ENCODE results near the gene ZNF684. TPM values are rescaled to one million over a fixed set of nuclear protein-coding genes. Genes with fewer than 3 reads are reported as not detected.

ZNF684 gene
- total and polyA plus RNA-seq, 2 donors (not counting 1 experiment from before 2014, with no cell fraction given), result 2.9 to 7.4 TPM

- Histone ChIP-seq H3K9me3 (ENCODE audit: control extremely low read depth in 1 of 3, control insufficient read depth in 2 of 3, insufficient read depth in 1 of 3, low read length in 2 of 3) (no peaks in the 10 kb centered on the region), H3K36me3 (replicated peaks in 1 of 2; ENCODE audit: control extremely low read depth in 1 of 2, control insufficient read depth in 1 of 2, extremely low read depth in 1 of 2, insufficient read depth in 2 of 2, low read length in 1 of 2) (no peaks in the 10 kb centered on the region), H4K20me1 (ENCODE audit: control insufficient read depth, insufficient read depth, low read length, poor library complexity, severe bottlenecking) (no peaks in the 10 kb centered on the region), H3K27ac (ENCODE audit: low read length in 2 of 2) (no peak overlapping the region), H3K4me1 (ENCODE audit: control insufficient read depth in 2 of 2, insufficient read depth in 2 of 2, low read length in 2 of 2) (no peaks in the 10 kb centered on the region), H2AFZ (ENCODE audit: insufficient read depth, low read depth, low read length, poor library complexity, severe bottlenecking) (no peak overlapping the region), H3K27me3 (replicated peaks in 1 of 4; ENCODE audit: control extremely low read depth in 1 of 4, control insufficient read depth in 3 of 4, insufficient read depth in 4 of 4, low read length in 3 of 4) (peaks cover 0 to 4% (median 2%) of the 10 kb centered on the region in 4 experiments), H3K79me2 (ENCODE audit: control insufficient read depth, insufficient read depth, low read length) (no peaks in the 10 kb centered on the region), H3K4me3 (ENCODE audit: control extremely low read depth in 1 of 5, extremely low read depth in 1 of 5, insufficient read depth in 1 of 5, low read depth in 2 of 5, low read length in 4 of 5) (no peak overlapping the region), H3K4me2 (replicated peaks; ENCODE audit: low read depth, low read length, poor library complexity, severe bottlenecking) (no peak overlapping the region), H3K9ac (ENCODE audit: low read length) (no peak overlapping the region)
- DNase-seq, result no peak
- TF ChIP-seq CTCF (IDR thresholded peaks at IDR 0.05), result no peak
- ATAC-seq (ENCODE audit: low read depth), result no peak
- intact Hi-C loops (cut with micrococcal nuclease), result no loop called here
- H3K27me3 Mint-ChIP-seq, result peaks cover 20% of the 10 kb centered on the region
- H3K4me3 Mint-ChIP-seq, result no peak overlapping the region
- no peaks in the 10 kb centered on the region for H3K9me3 Mint-ChIP-seq (ENCODE audit: insufficient read depth)
- H3K4me1 Mint-ChIP-seq, result no peaks in the 10 kb centered on the region
- ChIA-PET CTCF (interaction anchor here (0.7 kb wide), 1 partner anchor 35 kb away, joined by 3 read pairs; no protein-coding TSS in a partner anchor), POLR2A (no interaction called here)
- no peak overlapping the region for H3K27ac Mint-ChIP-seq
Observed at GRCh38 chr1:40575336-40575735, 43.9 kb downstream of the ZNF684 start.

- no peak overlapping the region for H2AFZ ChIP-seq (ENCODE audit: insufficient read depth, low read depth, low read length, poor library complexity, severe bottlenecking)
- 100% methylated on average over 1 of the region's 2 CpGs for WGBS (ENCODE audit: insufficient coverage)
- H3K4me1 ChIP-seq (ENCODE audit: control insufficient read depth in 2 of 2, insufficient read depth in 2 of 2, low read length in 2 of 2), result no peaks in the 10 kb centered on the region
- no peaks in the 10 kb centered on the region for H3K36me3 ChIP-seq (replicated peaks in 1 of 2; ENCODE audit: control extremely low read depth in 1 of 2, control insufficient read depth in 1 of 2, extremely low read depth in 1 of 2, insufficient read depth in 2 of 2, low read length in 1 of 2)
- ATAC-seq (ENCODE audit: low read depth), result no peak
- no peak for DNase-seq
- Mint-ChIP-seq H3K4me1 (no peaks in the 10 kb centered on the region), H3K27me3 (peaks cover 15% of the 10 kb centered on the region), H3K9me3 (ENCODE audit: insufficient read depth) (no peaks in the 10 kb centered on the region), H3K4me3 (no peak overlapping the region), H3K27ac (no peak overlapping the region)
- POLR2A ChIA-PET, result no interaction called here
- no peak overlapping the region for H3K4me2 ChIP-seq (replicated peaks; ENCODE audit: low read depth, low read length, poor library complexity, severe bottlenecking)
- CTCF ChIA-PET, result no interaction called here
- intact Hi-C loops (cut with micrococcal nuclease), result no loop called here
- no peaks in the 10 kb centered on the region for H3K9me3 ChIP-seq (ENCODE audit: control extremely low read depth in 1 of 3, control insufficient read depth in 2 of 3, insufficient read depth in 1 of 3, low read length in 2 of 3)
- H3K4me3 ChIP-seq (ENCODE audit: control extremely low read depth in 1 of 5, extremely low read depth in 1 of 5, insufficient read depth in 1 of 5, low read depth in 2 of 5, low read length in 4 of 5), result no peak overlapping the region
- H3K9ac ChIP-seq (ENCODE audit: low read length), result no peak overlapping the region
- TF ChIP-seq CTCF (IDR thresholded peaks at IDR 0.05) (no peak), EZH2 (IDR thresholded peaks at IDR 0.05; ENCODE audit: borderline replicate concordance, insufficient read depth, low read depth, low read length, poor library complexity, severe bottlenecking) (no peak)
- H4K20me1 ChIP-seq (ENCODE audit: control insufficient read depth, insufficient read depth, low read length, poor library complexity, severe bottlenecking), result no peaks in the 10 kb centered on the region
- no peaks in the 10 kb centered on the region for H3K79me2 ChIP-seq (ENCODE audit: control insufficient read depth, insufficient read depth, low read length)
- no peaks in the 10 kb centered on the region for H3K27me3 ChIP-seq (replicated peaks in 1 of 4; ENCODE audit: control extremely low read depth in 1 of 4, control insufficient read depth in 3 of 4, insufficient read depth in 4 of 4, low read length in 3 of 4)
- H3K27ac ChIP-seq (ENCODE audit: low read length in 2 of 2), result no peak overlapping the region
Observed at GRCh38 chr1:40582116-40582515, 50.7 kb downstream of the ZNF684 start.
